Hematopoietic multipotent progenitor cell treated with erythropoietin and hydrocortisone succinate and interleukin-3 and kit ligand, for 15 days (in vitro differentiated cells): ENCODE results near the gene CNOT1.
"Not testable (repeated sequence)": the region's sequence is repeated elsewhere in the genome, so short reads cannot be mapped to it uniquely, and the experiment has no call there.

Experiments
- DNase-seq: peaks from one replicate; pipeline ENCODE4 v3.0.0-alpha.2; 2015; ENCODE audit warnings: low spot score

Gene CNOT1

GRCh38 chr16:58582133-58582532, 47.5 kb downstream of the CNOT1 start:
- no peak for DNase-seq

GRCh38 chr16:58579587-58579986, 50.0 kb downstream of the CNOT1 start:
- no peak for DNase-seq

DNA sequence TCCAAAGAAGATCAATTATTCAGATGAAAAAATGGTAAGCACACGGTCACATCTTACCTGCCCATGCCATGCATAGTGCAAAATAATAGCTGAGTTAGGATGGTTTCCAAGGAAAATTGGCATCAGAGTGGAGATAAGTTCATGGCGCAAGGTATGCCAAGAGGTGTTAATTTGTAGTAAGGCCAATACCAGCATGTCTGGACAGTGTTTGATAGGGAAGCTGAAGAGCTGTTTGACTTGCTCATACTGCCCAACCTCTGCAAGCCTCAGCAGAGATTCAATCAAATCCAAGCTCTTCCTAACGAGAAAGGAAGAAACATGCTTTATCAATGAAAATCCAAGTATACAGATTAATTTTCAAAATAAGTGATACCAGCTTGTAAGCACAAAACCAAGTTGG, 51.0 kb downstream of the CNOT1 start:
- no peak for DNase-seq

DNA sequence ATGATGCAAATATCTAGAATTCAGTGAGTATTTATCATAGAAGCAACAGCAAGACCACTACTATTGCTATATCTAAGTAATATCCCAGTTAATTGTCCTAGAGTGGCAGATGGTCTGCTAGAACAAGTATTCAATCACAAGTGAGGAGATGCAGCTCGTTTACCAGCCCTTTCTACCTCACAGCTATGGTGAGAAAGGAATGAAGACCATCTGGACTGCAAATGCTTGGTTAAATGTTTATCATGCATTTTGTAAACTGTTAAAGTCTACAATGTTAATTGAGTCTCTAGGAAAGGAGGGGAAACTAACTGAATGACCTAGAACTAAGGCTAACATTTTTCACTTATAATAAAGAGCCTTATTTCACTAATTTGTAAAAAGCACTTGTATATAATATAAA, 52.5 kb downstream of the CNOT1 start:
- DNase-seq = no peak

GRCh38 chr16:58574895-58575294, 54.7 kb downstream of the CNOT1 start:
- DNase-seq = no peak

GRCh38 chr16:58565697-58566096, 63.9 kb downstream of the CNOT1 start:
- DNase-seq = not testable (repeated sequence)

DNA sequence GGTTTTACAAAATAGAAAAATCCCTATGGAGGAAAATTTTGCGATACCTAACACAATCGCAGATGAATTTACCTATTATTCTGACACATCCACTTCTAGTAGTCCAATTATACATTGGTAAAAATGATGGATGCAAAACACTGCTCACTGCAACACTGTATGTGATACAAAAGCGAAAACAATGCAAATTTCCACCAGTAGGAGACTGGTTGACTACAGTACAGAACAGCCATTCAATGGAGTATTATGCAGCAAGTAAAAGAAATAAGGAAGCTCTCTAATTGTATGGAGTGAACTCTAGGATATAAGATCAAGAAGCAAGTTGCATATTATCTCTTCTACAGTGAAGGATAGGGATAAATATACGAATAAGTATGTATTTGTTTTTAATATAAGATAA, 65.9 kb downstream of the CNOT1 start:
- DNase-seq = no peak

- DNase-seq = no peak
Measured at GRCh38 chr16:58563235-58563634, 66.4 kb downstream of the CNOT1 start.

DNA sequence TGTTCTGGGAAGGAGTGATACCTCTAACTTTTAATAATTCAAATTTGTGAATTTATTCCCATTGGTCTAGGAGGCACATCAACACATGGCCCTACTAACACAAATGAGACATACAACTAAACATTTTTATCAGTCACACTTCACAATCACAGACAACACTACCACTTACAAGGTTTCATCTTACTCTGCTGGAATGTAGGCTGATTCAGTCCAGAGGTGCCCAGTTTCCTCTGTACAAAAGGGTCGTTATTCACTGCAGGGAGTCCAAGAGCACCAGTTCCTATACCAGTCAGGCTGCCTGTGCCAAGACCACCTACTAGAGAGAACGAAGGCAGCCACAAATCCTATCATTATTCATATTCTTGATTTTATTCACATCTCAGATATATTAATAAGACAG, 72.9 kb downstream of the CNOT1 start:
- no peak for DNase-seq

- no peak for DNase-seq
Measured at GRCh38 chr16:58551496-58551895, 78.1 kb downstream of the CNOT1 start.

GRCh38 chr16:58548378-58548777, 81.2 kb downstream of the CNOT1 start:
- DNase-seq = no peak

DNA sequence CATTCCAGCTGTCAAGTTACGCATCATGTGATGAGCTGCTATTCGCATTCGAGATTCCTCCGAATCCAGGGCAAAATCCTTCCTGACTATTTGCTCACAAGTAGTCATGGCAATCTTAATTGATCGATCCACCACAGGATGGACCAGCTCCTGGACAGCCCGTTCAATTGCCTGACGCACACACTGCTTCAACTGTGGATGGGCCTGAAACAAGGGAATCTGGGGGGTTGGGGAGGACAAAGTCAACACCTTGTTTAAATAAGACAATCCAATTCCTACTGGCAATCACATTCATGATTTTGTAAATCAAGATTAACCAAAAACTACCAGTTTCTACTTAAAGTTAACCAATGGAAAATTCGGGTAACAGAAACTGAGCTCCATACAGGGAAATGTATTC, 85.9 kb downstream of the CNOT1 start:
- DNase-seq = no peak

- DNase-seq = no peak
Measured at GRCh38 chr16:58542291-58542690, 87.3 kb downstream of the CNOT1 start.

GRCh38 chr16:58541711-58542110, 87.9 kb downstream of the CNOT1 start:
- no peak for DNase-seq

DNA sequence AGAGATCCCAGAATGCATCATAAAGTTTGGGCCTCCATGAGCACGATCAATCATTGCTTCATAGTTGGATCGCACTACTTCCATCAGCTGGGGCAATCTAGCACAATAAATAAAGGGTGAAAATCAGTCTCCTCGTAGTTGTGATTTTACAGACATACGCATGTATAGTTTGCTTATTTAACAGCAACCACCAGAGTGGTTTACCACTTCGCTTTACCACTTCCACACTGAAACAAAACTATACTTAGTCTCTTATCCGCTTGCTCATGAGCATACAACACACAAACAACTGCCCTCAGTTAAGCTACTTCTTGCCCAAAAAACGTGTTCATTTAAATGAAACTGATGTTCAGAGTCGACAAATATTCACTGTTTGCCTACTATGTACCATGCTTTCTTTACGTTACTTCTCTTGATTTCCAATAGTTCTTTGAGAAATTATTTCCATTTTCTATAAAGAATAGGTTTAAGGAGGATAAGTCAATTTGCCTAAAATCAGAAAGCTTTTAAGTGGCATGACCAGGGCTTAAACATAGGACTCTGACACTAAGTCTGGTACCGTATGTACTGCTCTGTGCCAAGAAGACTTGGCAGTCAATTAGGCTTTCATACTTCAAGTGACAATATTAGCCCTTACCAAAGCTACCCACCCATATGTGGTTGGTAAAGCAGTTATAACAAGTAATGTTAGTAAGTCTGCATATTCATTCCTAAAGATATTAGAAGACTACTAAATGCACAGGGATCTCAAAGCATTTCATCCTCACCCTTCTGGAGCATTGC, 92.3 kb downstream of the CNOT1 start:
- no peak for DNase-seq

GRCh38 chr16:58536278-58536677, 93.3 kb downstream of the CNOT1 start:
- no peak for DNase-seq

DNA sequence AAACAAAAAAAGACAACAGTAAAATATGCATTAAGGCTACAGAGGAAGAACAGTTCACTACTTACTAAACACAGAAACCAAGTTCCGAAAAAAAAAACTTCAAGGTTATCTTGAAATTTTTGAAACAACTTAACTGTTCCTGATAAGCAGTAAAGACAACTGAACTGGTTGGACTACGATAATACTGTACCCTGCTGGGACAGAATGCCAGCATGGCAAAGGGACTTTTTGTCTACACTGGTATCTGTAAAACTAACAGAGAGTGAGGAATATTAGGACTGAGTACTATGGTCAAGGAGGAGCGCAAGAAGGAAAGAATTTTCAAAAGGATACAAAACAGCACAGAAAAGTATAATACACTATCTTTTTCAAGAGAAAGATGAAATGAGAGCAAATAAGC, 94.5 kb downstream of the CNOT1 start:
- no peak for DNase-seq

DNA sequence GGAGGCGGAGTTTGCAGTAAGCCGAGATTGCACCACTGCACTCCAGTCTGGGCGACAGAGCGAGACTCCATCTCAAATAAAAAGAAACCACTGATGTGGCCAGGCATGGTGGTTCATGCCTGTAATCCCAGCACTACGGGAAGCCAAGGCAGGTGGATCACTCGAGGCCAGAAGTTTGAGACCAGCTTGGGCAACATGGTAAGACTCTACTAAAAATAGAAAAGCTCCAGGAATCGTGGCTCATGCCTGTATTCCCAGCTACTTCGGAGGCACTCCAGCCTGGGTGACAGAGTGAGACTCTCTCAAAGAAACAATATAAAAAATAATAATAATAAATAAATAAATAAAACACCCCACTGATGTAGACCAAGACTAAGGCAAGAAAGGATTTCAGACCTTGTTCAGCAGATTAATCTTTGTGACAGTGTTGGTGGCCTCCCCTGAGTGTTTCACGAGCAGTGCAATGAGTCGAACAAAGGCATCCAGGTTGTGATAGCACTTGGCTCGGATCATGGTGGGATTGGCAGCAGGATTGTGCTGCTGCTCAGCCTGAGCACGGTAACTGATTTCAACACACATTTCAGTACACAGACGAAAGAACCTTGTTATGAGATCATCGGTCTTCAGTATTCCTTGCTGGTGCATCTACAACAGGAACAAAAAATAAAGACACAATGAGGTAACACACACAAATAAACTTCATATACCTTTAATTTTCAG, 95.7 kb downstream of the CNOT1 start:
- DNase-seq = no peak

DNA sequence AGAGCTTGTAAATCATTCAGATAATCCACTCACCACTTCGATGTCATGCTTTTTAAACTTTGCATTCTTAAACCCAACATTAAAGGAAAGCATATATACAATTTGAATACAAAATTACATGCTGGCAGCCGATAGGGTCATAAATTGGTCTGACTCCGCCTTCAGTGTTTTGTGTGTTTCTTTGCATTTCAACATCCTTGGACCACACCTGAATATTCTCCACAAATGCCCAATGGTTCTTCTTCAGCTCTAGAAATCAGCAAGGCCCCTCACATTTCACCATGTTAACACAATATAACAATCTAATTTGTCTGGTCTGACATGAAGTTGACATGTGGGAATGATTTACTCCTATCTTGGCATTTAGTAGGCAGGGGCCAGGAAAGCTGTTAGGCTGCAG, 97.2 kb downstream of the CNOT1 start:
- no peak for DNase-seq

DNA sequence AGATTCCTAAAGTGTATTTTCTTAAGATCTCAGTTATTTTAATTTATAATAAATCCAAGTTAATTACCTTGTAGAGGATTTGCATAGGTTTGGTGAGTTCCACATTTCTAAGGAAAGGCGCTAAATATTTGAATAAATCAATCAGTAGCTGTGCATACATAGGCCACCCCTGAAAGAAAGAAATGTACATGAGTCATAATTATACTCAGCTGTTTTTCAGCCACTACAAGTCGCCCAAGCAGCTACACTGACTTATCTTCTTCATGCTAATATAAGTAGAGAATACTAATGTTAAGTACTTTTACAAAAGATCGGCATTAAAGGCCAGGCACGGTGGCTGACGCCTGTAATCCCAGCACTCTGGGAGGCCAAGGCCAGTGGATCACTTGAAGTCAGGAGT, 99.4 kb downstream of the CNOT1 start:
- no peak for DNase-seq

GRCh38 chr16:58519707-58520106, 109.9 kb downstream of the CNOT1 start:
- DNase-seq = no peak

GRCh38 chr16:58518980-58519368, 110.7 kb downstream of the CNOT1 start:
- DNase-seq = no peak

- no peak for DNase-seq
Measured at GRCh38 chr16:58518083-58518979, 111.3 kb downstream of the CNOT1 start.
